ENCODE measurements around the gene SOST. TPM values are rescaled to one million over a fixed set of nuclear protein-coding genes. Genes with fewer than 3 reads are reported as not detected.
"Not testable (repeated sequence)": the region's sequence is repeated elsewhere in the genome, so short reads cannot be mapped to it uniquely, and the experiment has no call there.

The SOST gene
- under 1 TPM in 5 of 8 experiments, not detected in 3; 0.08 to 0.24 (median 0.11) TPM for total RNA-seq

GRCh38 chr17:43758497-43759174 lies at the start of gene SOST:
TSS of gene SOST (minus strand) at chr17:43758791. CDS start at chr17:43758741, 50 bp downstream.
- Histone ChIP-seq H3K4me3 (no peak within 1 kb of the TSS), H3K27ac (no peak within 1 kb of the TSS), H3K4me1 (replicated peaks in 1 of 2) (peaks cover 33 to 39% of the 10 kb centered on the region in 2 donors)
- in situ Hi-C loops (cut with MboI; ENCODE audit: low pct_unique_long_range_greater_than_20kb in 2 of 9, low sequenced_read_pairs in 9 of 9, unreplicated experiment in 9 of 9): loop anchor here in 6 of 9 experiments (10.0 kb wide), 3 partner anchors 54 to 184 kb away; no protein-coding TSS in a partner anchor
- WGBS, 10 experiments: 53 to 96% (median 75%) methylated on average over 4 to 11 of the region's 24 CpGs; no CpG with 5 or more reads in 2 of the 10 experiments
- no peak for ATAC-seq (replicated peaks in 6 of 8)

DNA sequence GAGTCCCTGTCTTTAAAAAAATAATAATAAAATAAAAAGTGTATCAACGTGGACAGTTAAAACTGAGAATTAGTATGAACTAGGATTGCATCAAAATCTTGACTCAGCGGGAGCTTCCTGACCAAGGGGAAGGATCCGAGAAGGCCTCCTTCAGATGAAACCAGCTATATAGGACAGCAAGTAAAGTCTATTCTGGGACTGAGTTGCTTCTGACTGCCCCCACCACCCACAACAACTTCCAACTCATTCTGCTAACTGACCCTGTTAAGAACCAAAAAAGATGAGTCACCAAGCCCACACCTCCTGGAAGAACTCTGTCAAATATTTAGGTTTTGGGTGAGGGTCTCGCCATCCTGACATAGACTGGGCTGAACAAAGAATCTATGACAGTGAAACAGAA lies 49.5 kb upstream of the SOST start:
- WGBS, 10 experiments: 83 to 100% (median 95%) methylated on average over 1 to 4 of the region's 4 CpGs

DNA sequence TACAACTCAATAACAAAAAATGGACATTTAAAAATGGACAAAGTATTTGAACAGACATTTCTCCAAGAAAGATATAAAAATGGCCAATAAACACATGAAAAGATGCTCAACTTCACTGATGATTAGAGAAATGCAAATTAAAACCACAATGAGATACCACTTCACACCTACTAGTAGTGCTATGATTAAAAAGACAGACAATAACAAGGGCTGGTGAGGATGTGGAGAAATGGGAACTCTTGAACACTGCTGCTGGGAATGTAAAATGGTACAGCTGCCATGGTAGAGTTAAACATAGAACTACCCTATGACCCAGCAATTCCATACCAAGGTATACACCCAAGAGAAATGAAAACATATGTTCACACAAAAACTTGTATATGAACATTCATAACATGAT lies 46.5 kb upstream of the SOST start:
- Histone ChIP-seq H3K27ac (no peak overlapping the region), H3K4me1 (replicated peaks in 1 of 2) (peaks cover 0 to 10% of the 10 kb centered on the region in 2 donors), H3K4me3 (no peak overlapping the region)
- no peak for ATAC-seq (replicated peaks in 6 of 8)
- in situ Hi-C loops (cut with MboI; ENCODE audit: low pct_unique_long_range_greater_than_20kb in 2 of 9, low sequenced_read_pairs in 9 of 9, unreplicated experiment in 9 of 9): no loop called here

More for the DNA sequence above, 49.5 kb upstream of the SOST start:
- H3K4me1 ChIP-seq (replicated peaks in 1 of 2): no peaks in the 10 kb centered on the region
- in situ Hi-C loops (cut with MboI; ENCODE audit: low pct_unique_long_range_greater_than_20kb in 2 of 9, low sequenced_read_pairs in 9 of 9, unreplicated experiment in 9 of 9): no loop called here
- H3K27ac ChIP-seq: no peak overlapping the region
- no peak overlapping the region for H3K4me3 ChIP-seq
- no peak for ATAC-seq (replicated peaks in 6 of 8)

DNA sequence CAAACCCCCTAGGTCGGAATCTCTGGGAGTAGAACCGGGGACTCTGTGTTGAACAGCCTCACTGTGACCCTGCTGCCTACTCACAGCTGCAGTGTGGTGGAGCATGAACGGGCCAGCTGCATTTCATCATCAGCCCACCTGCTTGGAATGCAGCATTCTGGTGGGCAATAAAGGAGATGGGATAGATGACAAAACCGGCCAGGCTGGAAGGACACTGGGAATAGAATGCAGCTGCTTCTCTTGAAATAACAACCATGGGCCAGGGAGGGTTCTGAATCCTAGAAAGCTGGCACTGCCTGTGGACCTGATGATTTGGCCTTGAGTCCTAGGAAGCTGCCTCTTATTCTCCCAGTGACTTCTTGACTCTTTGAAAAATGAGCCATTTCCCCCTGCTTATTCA lies 45.2 kb upstream of the SOST start:
- Histone ChIP-seq H3K27ac (no peak overlapping the region), H3K4me3 (no peak overlapping the region), H3K4me1 (replicated peaks in 1 of 2) (peaks cover 0 to 10% of the 10 kb centered on the region in 2 donors)
- WGBS, 10 experiments: 0 to 37% (median 17%) methylated on average over 1 to 4 of the region's 4 CpGs; no CpG with 5 or more reads in 6 of the 10 experiments
- no peak for ATAC-seq (replicated peaks in 6 of 8)
- in situ Hi-C loops (cut with MboI; ENCODE audit: low pct_unique_long_range_greater_than_20kb in 2 of 9, low sequenced_read_pairs in 9 of 9, unreplicated experiment in 9 of 9): no loop called here

GRCh38 chr17:43801844-43802243 lies 43.3 kb upstream of the SOST start:
- Histone ChIP-seq H3K4me3 (no peak overlapping the region), H3K4me1 (replicated peaks in 1 of 2) (peaks cover 0 to 14% of the 10 kb centered on the region in 2 donors), H3K27ac (no peak overlapping the region)
- in situ Hi-C loops (cut with MboI; ENCODE audit: low pct_unique_long_range_greater_than_20kb in 2 of 9, low sequenced_read_pairs in 9 of 9, unreplicated experiment in 9 of 9): no loop called here
- no peak for ATAC-seq (replicated peaks in 6 of 8)
- 50 to 94% (median 65%) methylated on average over 1 to 2 of the region's 3 CpGs; no CpG with 5 or more reads in 4 of the 10 experiments for WGBS, 10 experiments

- Histone ChIP-seq H3K27ac (no peak overlapping the region), H3K4me3 (no peak overlapping the region), H3K4me1 (replicated peaks in 1 of 2) (peaks cover 0 to 14% of the 10 kb centered on the region in 2 donors)
- in situ Hi-C loops (cut with MboI; ENCODE audit: low pct_unique_long_range_greater_than_20kb in 2 of 9, low sequenced_read_pairs in 9 of 9, unreplicated experiment in 9 of 9): no loop called here
- WGBS, 10 experiments: 50 to 100% (median 78%) methylated on average over 1 to 3 of the region's 3 CpGs
- ATAC-seq (replicated peaks in 6 of 8): peak in 5 of 8 experiments; percentile 71 to 97 (median 74)
These were observed 42.1 kb upstream of the SOST start for GRCh38 chr17:43800736-43801135.

DNA sequence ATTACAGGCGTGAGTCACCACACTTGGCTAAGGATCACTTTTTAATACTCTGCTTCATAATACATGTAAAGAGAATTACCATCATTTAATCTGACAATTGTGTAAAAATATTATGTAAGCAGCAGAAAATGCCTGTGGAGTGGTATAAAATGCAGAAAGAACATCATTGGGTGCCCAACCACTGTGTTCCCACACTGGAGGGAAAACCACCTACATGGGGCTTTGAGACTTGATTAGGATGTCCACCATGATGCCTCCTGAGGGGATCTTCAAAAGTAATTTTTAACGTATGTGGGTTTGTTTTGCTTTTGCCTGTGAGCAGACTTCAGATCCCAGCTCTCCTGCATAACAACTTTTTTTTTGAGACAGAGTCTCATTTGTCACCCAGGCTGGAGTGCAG lies 40.5 kb upstream of the SOST start:
- Histone ChIP-seq H3K4me1 (replicated peaks in 1 of 2) (peaks cover 0 to 14% of the 10 kb centered on the region in 2 donors), H3K4me3 (no peak overlapping the region), H3K27ac (no peak overlapping the region)
- no peak for ATAC-seq (replicated peaks in 6 of 8)
- in situ Hi-C loops (cut with MboI; ENCODE audit: low pct_unique_long_range_greater_than_20kb in 2 of 9, low sequenced_read_pairs in 9 of 9, unreplicated experiment in 9 of 9): no loop called here
- WGBS, 10 experiments: 88 to 100% (median 100%) methylated on average over 1 to 2 of the region's 2 CpGs; no CpG with 5 or more reads in 2 of the 10 experiments

DNA sequence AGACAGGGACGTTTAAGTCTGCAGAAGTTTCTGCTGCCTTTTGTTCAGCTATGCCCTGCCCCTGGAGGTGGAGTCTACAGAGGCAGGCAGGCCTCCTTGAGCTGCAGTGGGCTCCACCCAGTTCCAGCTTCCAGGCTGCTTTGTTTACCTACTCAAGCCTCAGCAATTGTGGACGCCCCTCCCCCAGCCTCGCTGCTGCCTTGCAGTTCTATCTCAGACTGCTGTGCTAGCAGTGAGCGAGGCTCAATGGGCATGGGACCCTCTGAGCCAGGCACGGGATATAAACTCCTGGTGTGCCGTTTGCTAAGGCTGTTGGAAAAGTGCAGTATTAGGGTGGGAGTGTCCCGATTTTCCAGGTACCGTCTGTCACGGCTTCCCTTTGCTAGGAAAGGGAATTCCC lies 39.4 kb upstream of the SOST start:
- H3K4me3 ChIP-seq; H3K27ac ChIP-seq; in situ Hi-C loops (cut with MboI; ENCODE audit: low pct_unique_long_range_greater_than_20kb in 2 of 9, low sequenced_read_pairs in 9 of 9, unreplicated experiment in 9 of 9); ATAC-seq (replicated peaks in 6 of 8): not testable (repeated sequence)
- WGBS, 10 experiments: 50 to 92% (median 80%) methylated on average over 1 to 4 of the region's 9 CpGs; no CpG with 5 or more reads in 7 of the 10 experiments
- H3K4me1 ChIP-seq (replicated peaks in 1 of 2): peaks cover 0 to 14% of the 10 kb centered on the region in 2 donors

DNA sequence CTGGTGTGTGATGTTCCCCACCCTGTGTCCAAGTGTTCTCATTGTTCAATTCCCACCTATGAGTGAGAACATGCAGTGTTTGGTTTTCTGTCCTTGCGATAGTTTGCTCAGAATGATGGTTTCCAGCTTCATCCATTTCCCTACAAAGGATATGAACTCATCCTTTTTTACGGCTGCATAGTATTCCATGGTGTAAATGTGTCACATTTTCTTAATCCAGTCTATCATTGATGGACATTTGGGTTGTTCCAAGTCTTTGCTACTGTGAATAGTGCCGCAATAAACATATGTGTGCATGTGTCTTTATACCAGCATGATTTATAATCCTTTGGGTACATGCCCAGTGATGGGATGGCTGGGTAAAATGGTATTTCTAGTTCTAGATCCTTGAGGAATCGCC lies 34.1 kb upstream of the SOST start:
- ATAC-seq (replicated peaks in 6 of 8); H3K4me1 ChIP-seq (replicated peaks in 1 of 2); in situ Hi-C loops (cut with MboI; ENCODE audit: low pct_unique_long_range_greater_than_20kb in 2 of 9, low sequenced_read_pairs in 9 of 9, unreplicated experiment in 9 of 9); H3K27ac ChIP-seq; H3K4me3 ChIP-seq: not testable (repeated sequence)
- 100% methylated on average over 1 to 2 of the region's 4 CpGs; no CpG with 5 or more reads in 8 of the 10 experiments for WGBS, 10 experiments

GRCh38 chr17:43791589-43791988 lies 33.0 kb upstream of the SOST start:
- peak overlapping the region in 1 of 2 donors; percentile 6 for H3K27ac ChIP-seq
- in situ Hi-C loops (cut with MboI; ENCODE audit: low pct_unique_long_range_greater_than_20kb in 2 of 9, low sequenced_read_pairs in 9 of 9, unreplicated experiment in 9 of 9): no loop called here
- peak overlapping the region in 2 of 5 donors; percentile 7 to 10 for H3K4me3 ChIP-seq
- WGBS, 10 experiments: 0 to 20% (median 4%) methylated on average over 1 to 3 of the region's 3 CpGs; no CpG with 5 or more reads in 3 of the 10 experiments
- ATAC-seq (replicated peaks in 6 of 8): peak; percentile 44 to 97 (median 96)
- H3K4me1 ChIP-seq (replicated peaks in 1 of 2): peaks cover 5 to 9% of the 10 kb centered on the region in 2 donors

- 40 to 94% (median 83%) methylated on average over 1 to 6 of the region's 14 CpGs; no CpG with 5 or more reads in 4 of the 10 experiments for WGBS, 10 experiments
- Histone ChIP-seq H3K27ac (no peak overlapping the region), H3K4me3 (no peak overlapping the region), H3K4me1 (replicated peaks in 1 of 2) (peaks cover 5 to 9% of the 10 kb centered on the region in 2 donors)
- ATAC-seq (replicated peaks in 6 of 8): peak in 4 of 8 experiments; percentile 23 to 72 (median 34)
- in situ Hi-C loops (cut with MboI; ENCODE audit: low pct_unique_long_range_greater_than_20kb in 2 of 9, low sequenced_read_pairs in 9 of 9, unreplicated experiment in 9 of 9): no loop called here
These were observed 31.8 kb upstream of the SOST start for GRCh38 chr17:43790311-43790940.

DNA sequence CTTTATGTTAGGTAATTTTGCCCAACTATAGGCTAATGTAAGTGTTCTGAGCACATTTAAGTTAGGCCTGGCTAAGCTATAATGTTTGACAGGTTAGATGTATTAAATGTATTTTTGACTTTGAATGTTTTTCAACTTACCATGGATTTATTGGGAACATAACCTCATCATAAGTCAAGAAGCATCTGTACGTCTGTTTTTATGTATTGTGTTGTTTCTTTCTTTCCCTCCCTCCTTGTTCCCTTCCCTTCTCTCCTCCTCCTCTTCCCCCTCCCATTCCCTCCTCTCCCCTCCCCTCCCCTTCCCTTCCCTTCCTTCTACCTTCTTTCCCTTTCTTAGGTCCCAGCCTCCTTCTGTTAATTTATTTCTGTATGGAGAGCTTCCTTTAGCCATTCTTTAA lies 30.9 kb upstream of the SOST start:
- no peak overlapping the region for H3K27ac ChIP-seq
- 100% methylated on average over 1 of the region's 1 CpG; no CpG with 5 or more reads in 7 of the 10 experiments for WGBS, 10 experiments
- ATAC-seq (replicated peaks in 6 of 8): no peak
- peaks cover 11 to 14% of the 10 kb centered on the region in 2 donors for H3K4me1 ChIP-seq (replicated peaks in 1 of 2)
- no peak overlapping the region for H3K4me3 ChIP-seq
- in situ Hi-C loops (cut with MboI; ENCODE audit: low pct_unique_long_range_greater_than_20kb in 2 of 9, low sequenced_read_pairs in 9 of 9, unreplicated experiment in 9 of 9): no loop called here

- Histone ChIP-seq H3K4me1 (replicated peaks in 1 of 2) (peaks cover 17 to 19% of the 10 kb centered on the region in 2 donors), H3K4me3 (no peak overlapping the region), H3K27ac (no peak overlapping the region)
- ATAC-seq (replicated peaks in 6 of 8): no peak
- in situ Hi-C loops (cut with MboI; ENCODE audit: low pct_unique_long_range_greater_than_20kb in 2 of 9, low sequenced_read_pairs in 9 of 9, unreplicated experiment in 9 of 9): no loop called here
- WGBS, 10 experiments: 60 to 100% (median 90%) methylated on average over 1 to 5 of the region's 5 CpGs
These were observed 29.9 kb upstream of the SOST start for GRCh38 chr17:43788540-43788939.

All from motor neuron (in vitro differentiated cells).